ENCODE data around the gene MT1X.

MT1X gene

GRCh38 chr16:56643833-56644232 is 38.4 kb upstream of the MT1X start:
- Histone ChIP-seq H3K9me3 (ENCODE audit: control insufficient read depth, insufficient read depth, low read depth, low read length) (no peaks in the 10 kb centered on the region), H3K36me3 (ENCODE audit: control insufficient read depth in 2 of 2, insufficient read depth in 1 of 2, low read length in 2 of 2) (no peaks in the 10 kb centered on the region), H3K4me1 (ENCODE audit: control insufficient read depth, insufficient read depth, low read length) (no peaks in the 10 kb centered on the region), H3K27ac (ENCODE audit: extremely low read depth, low read depth, low read length) (no peak overlapping the region), H3K4me3 (ENCODE audit: low read depth, low read length) (no peak overlapping the region)
- POLR2A ChIA-PET: interaction anchor here (0.5 to 0.7 kb wide), 2 partner anchors 12 to 316 kb away, joined by 3 to 4 read pairs; no protein-coding TSS in a partner anchor
- TF ChIP-seq REST (tag by site-specific recombination; IDR thresholded peaks at IDR 0.05): peak; percentile 47; the same call in 1 of the 2 replicates
- TF ChIP-seq ZNF776 (tag by site-specific recombination; IDR thresholded peaks at IDR 0.05; ENCODE audit: borderline replicate concordance): no peak
- CTCF ChIA-PET: interaction anchor here (0.7 kb wide), 1 partner anchor 96 kb away, joined by 5 read pairs; no protein-coding TSS in a partner anchor

- TF ChIP-seq ZNF354C (tag by site-specific recombination; IDR thresholded peaks at IDR 0.05; ENCODE audit: borderline replicate concordance, low read depth) (no peak), GLIS2 (tag by site-specific recombination; IDR thresholded peaks at IDR 0.05) (no peak), ZNF18 (tag by site-specific recombination; IDR thresholded peaks at IDR 0.05) (no peak), ZNF561 (tag by site-specific recombination; IDR thresholded peaks at IDR 0.05; ENCODE audit: borderline replicate concordance) (no peak), PRDM4 (tag by site-specific recombination; IDR thresholded peaks at IDR 0.05) (no peak)
- POLR2A ChIA-PET: no interaction called here
These were observed 37.0 kb upstream of the MT1X start for GRCh38 chr16:56645311-56645710.

GRCh38 chr16:56645838-56646237 is 36.4 kb upstream of the MT1X start:
- Histone ChIP-seq H3K36me3 (ENCODE audit: control insufficient read depth in 2 of 2, insufficient read depth in 1 of 2, low read length in 2 of 2) (no peaks in the 10 kb centered on the region), H3K9me3 (ENCODE audit: control insufficient read depth, insufficient read depth, low read depth, low read length) (no peaks in the 10 kb centered on the region), H3K27ac (ENCODE audit: extremely low read depth, low read depth, low read length) (no peak overlapping the region), H3K4me3 (ENCODE audit: low read depth, low read length) (no peak overlapping the region), H3K4me1 (ENCODE audit: control insufficient read depth, insufficient read depth, low read length) (no peaks in the 10 kb centered on the region)
- CTCF ChIA-PET: interaction anchor here (1.0 to 1.3 kb wide), 3 partner anchors 45 to 69 kb away, joined by 3 to 5 read pairs (median 4); no protein-coding TSS in a partner anchor
- POLR2A ChIA-PET: no interaction called here
- TF ChIP-seq ZNF596 (tag by site-specific recombination; IDR thresholded peaks at IDR 0.05) (no peak), ZSCAN16 (tag by site-specific recombination; IDR thresholded peaks at IDR 0.05) (no peak), ZNF157 (tag by site-specific recombination; IDR thresholded peaks at IDR 0.05) (no peak), PBX3 (CRISPR knock-in tag; IDR thresholded peaks at IDR 0.05) (no peak), ZNF146 (tag by site-specific recombination; IDR thresholded peaks at IDR 0.05) (no peak), ZNF280D (tag by site-specific recombination; IDR thresholded peaks at IDR 0.05) (no peak), KLF10 (tag by site-specific recombination; IDR thresholded peaks at IDR 0.05) (no peak), REST (tag by site-specific recombination; IDR thresholded peaks at IDR 0.05) (peak; percentile 76)

More at GRCh38 chr16:56645311-56645710, 37.0 kb upstream of the MT1X start:
- H3K4me1 ChIP-seq (ENCODE audit: control insufficient read depth, insufficient read depth, low read length): no peaks in the 10 kb centered on the region
- H3K9me3 ChIP-seq (ENCODE audit: control insufficient read depth, insufficient read depth, low read depth, low read length): no peaks in the 10 kb centered on the region
- no peak overlapping the region for H3K4me3 ChIP-seq (ENCODE audit: low read depth, low read length)
- CTCF ChIA-PET: interaction anchor here (1.3 kb wide), 2 partner anchors 57 to 68 kb away, joined by 4 to 5 read pairs; no protein-coding TSS in a partner anchor
- no peaks in the 10 kb centered on the region for H3K36me3 ChIP-seq (ENCODE audit: control insufficient read depth in 2 of 2, insufficient read depth in 1 of 2, low read length in 2 of 2)
- H3K27ac ChIP-seq (ENCODE audit: extremely low read depth, low read depth, low read length): no peak overlapping the region
